ENCODE results near the gene SEMA3C.
"Not testable (repeated sequence)": the region's sequence is repeated elsewhere in the genome, so short reads cannot be mapped to it uniquely, and the experiment has no call there.

The SEMA3C gene

GRCh38 chr7:80932536-80932935 is 13.7 kb upstream of the SEMA3C start:
- in situ Hi-C loops (cut with HindIII; ENCODE audit: low sequenced_read_pairs), result no loop called here
- DNase-seq (ENCODE audit: low read depth), result no peak

GRCh38 chr7:80929619-80930018 is 10.8 kb upstream of the SEMA3C start:
- in situ Hi-C loops (cut with HindIII; ENCODE audit: low sequenced_read_pairs), result no loop called here
- no peak for TF ChIP-seq CTCF (IDR thresholded peaks at IDR 0.05; ENCODE audit: low read depth, low read length, missing control alignments)
- H3K4me3 ChIP-seq (ENCODE audit: low read depth, low read length), result no peak overlapping the region
- no peak for DNase-seq (ENCODE audit: low read depth)

More at GRCh38 chr7:80932536-80932935, 13.7 kb upstream of the SEMA3C start:
- H3K4me3 ChIP-seq (ENCODE audit: low read depth, low read length), result no peak overlapping the region
- no peak for TF ChIP-seq CTCF (IDR thresholded peaks at IDR 0.05; ENCODE audit: low read depth, low read length, missing control alignments)

- H3K4me3 ChIP-seq (ENCODE audit: low read depth, low read length); DNase-seq (ENCODE audit: low read depth); in situ Hi-C loops (cut with HindIII; ENCODE audit: low sequenced_read_pairs): not testable (repeated sequence)
Observed at GRCh38 chr7:80926955-80927354, 8.1 kb upstream of the SEMA3C start.

GRCh38 chr7:80924090-80924489 is 5.2 kb upstream of the SEMA3C start:
- no peak for TF ChIP-seq CTCF (IDR thresholded peaks at IDR 0.05; ENCODE audit: low read depth, low read length, missing control alignments)
- DNase-seq (ENCODE audit: low read depth), result no peak
- no peak overlapping the region for H3K4me3 ChIP-seq (ENCODE audit: low read depth, low read length)
- in situ Hi-C loops (cut with HindIII; ENCODE audit: low sequenced_read_pairs), result loop anchor here (25.0 kb wide), 1 partner anchor 513 kb away; no protein-coding TSS in a partner anchor

GRCh38 chr7:80923211-80923612 is 4.4 kb upstream of the SEMA3C start:
- H3K4me3 ChIP-seq (ENCODE audit: low read depth, low read length), result no peak overlapping the region
- in situ Hi-C loops (cut with HindIII; ENCODE audit: low sequenced_read_pairs), result loop anchor here (25.0 kb wide), 1 partner anchor 514 kb away; no protein-coding TSS in a partner anchor

GRCh38 chr7:80922253-80923049 is 3.6 kb upstream of the SEMA3C start:
- no peak for TF ChIP-seq CTCF (IDR thresholded peaks at IDR 0.05; ENCODE audit: low read depth, low read length, missing control alignments)
- H3K4me3 ChIP-seq (ENCODE audit: low read depth, low read length), result no peak overlapping the region
- in situ Hi-C loops (cut with HindIII; ENCODE audit: low sequenced_read_pairs), result loop anchor here (25.0 kb wide), 1 partner anchor 515 kb away; no protein-coding TSS in a partner anchor
- no peak for DNase-seq (ENCODE audit: low read depth)

More at GRCh38 chr7:80923211-80923612, 4.4 kb upstream of the SEMA3C start:
- no peak for DNase-seq (ENCODE audit: low read depth)
- TF ChIP-seq CTCF (IDR thresholded peaks at IDR 0.05; ENCODE audit: low read depth, low read length, missing control alignments), result no peak

GRCh38 chr7:80921130-80921529 is 2.3 kb upstream of the SEMA3C start:
- in situ Hi-C loops (cut with HindIII; ENCODE audit: low sequenced_read_pairs), result loop anchor here (25.0 kb wide), 1 partner anchor 516 kb away; no protein-coding TSS in a partner anchor
- no peak for DNase-seq (ENCODE audit: low read depth)
- H3K4me3 ChIP-seq (ENCODE audit: low read depth, low read length), result no peak overlapping the region
- TF ChIP-seq CTCF (IDR thresholded peaks at IDR 0.05; ENCODE audit: low read depth, low read length, missing control alignments), result no peak

Data from astrocyte of the cerebellum (primary cell).